Activated CD4-positive, alpha-beta T cell treated with anti-CD3 and anti-CD28 coated beads, Interleukin-2, Interleukin-4, amounts not matched to agents 100 ng/mL and 50 ng/mL, durations not matched to agents 16 hours and 8 hours (primary cell): ENCODE results near the gene WNT4.

Experiments
- DNase-seq: peaks from one replicate; pipeline ENCODE4 v3.0.0-alpha.2; 2020; ENCODE audit warnings: low spot score

The WNT4 gene

DNA sequence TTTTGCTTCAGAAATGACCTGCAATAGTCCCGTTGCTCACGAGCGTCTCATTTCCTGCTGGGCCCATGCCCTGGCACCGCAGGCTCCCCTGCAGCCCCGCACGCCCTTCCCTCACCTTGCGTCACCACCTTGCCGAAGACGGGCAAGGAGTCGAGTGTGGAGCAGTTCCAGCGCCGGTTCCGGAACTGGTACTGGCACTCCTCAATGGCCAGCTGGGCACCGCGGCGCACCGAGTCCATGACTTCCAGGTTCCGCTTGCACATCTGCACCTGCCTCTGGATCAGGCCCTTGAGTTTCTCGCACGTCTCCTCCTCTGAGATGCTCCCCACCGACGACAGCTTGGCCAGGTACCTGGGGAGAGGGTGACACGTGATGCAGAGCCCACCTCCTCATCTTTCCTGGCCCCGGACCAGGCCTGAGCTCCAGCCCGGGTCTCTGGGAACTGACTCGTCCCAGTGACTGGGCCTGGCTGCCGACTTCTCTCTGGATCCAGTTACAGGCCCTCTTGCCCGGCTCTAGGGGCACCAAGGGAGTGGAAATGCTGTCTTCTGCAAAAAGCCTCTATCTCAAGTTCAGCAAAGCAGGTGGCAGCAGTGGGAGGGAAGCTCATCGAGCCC, 13.3 kb downstream of the WNT4 start:
- no peak for DNase-seq

DNA sequence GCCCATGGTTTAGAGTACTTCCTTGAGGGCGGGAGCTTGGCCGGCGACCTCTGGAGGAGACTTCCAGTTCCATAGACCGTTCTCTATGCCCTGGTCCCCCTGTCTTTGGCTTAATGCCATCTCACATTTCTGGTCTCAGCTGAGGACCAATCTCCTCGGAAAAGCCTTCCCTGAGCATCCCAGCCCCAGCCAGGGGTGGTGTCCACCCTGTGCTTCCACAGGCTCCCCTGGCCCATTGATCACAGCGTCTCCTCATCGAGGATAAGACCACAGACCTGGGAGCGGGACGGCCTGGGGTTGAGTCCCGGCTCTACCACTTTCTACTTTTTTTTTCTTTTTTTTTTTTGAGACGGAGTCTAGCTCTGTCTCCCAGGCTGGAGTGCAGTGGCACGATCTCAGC, 14.5 kb downstream of the WNT4 start:
- no peak for DNase-seq

DNA sequence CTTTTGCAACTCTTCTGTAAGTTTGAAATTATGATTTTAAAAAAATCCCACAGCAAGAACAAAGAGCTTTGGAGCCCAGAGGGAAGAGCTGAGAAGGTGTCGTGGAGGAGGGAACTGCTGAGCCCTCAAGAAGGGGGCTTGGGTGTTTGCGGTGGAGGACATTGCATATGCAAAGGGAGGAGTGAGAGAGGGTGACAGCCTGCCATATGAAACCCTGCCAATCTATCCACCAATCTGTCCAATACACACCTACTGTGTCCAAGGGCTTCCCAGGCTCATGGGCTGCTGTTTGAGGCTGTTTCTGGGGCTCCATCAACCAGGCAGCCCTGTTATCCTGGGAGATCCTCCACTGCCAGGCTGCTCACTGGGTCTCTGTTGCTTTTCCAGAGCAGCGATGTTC, 15.2 kb downstream of the WNT4 start:
- DNase-seq, result no peak

DNA sequence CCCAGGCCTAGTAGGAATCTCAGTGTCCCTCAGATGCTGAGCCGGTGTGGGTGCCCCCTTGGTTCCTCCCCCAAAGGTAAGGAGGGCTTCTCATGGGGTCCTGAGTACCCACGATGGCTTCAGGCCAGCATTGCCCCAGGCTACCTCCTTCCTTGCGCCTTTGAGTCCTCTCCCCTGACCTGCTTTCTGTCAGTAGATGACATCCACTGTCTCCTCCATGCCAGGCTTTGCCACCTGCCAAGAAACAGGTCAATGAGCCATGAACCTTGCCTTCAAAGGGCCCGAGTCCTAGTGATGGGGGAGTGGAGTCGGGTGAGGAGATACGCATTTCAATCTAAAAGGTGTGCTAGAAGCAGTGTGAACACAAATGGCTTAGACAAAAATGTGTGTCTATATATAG, 15.6 kb downstream of the WNT4 start:
- DNase-seq, result no peak

DNA sequence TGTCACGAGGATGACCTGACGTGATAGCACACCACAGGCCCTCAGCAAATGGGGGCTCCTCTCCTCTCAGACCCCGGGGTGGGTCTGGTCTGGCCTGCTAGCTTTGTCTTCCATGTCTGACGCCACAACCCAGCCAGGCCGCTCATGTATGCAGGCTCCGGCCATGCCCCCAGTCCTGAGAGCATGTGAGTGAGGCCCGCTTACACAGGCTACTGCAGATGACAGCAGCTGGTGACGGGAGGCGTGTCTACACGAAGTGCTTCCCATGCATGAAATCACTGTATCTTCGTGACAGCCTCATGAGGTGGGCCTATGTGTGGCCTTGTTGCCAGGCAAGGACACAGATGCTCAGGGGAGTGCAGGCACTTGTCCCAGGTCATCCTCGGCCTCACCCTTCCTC, 16.4 kb downstream of the WNT4 start:
- no peak for DNase-seq

DNA sequence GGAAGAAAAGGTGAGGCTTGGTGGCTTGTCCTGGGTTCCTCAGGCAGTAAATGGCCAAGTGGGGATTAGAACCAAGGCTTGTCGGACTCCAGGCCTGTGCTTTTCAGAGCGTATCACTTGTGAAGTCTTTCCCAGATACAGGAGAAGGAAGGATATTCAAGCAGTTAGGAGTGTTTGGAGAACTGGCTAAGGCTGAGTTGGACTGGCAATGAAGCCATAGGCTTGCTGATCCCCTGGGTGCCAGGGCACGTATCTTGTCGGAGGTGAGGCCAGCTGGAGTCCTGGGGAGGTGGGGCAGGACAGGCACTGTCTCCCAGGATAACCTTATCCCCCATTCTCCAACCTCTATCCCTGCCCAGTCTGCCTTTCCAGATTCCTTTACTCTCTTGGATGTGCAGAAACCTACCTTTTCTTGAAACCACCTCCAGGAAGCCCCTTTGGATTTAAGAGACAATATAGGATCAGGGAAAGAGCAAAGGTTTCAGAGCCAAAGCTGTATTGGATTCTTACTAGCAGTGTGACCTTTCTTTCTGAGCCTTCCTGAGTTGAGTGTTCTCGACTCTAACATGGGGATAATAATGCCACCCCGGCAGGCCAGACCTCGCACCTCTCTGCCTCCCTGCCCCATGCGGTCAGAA, 18.2 kb downstream of the WNT4 start:
- no peak for DNase-seq

DNA sequence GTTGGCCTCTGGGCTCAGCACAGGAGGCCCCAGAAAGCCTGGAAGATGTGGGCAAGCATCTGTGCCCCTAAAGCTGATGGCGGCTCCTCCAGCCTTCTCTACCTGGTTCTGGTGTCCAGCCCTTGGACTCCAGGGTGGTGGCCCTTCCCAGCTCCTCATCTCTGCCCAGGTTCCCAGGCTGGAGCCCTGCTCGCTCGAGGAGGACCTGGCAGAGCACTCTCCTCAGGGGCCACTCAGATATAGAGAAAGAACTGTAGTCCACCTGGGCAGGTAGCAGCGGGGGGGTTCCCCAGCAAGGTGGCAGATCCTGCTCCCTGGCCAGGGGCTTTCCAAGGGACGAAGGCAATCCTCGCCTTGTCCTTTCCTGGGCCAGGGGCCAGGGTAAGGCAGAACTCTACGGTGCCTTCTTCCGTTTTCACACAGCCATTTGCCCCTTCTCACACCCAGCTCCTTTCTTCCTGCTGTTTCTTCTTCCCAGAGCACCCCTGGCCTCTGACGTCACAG, 18.9 kb downstream of the WNT4 start:
- no peak for DNase-seq

DNA sequence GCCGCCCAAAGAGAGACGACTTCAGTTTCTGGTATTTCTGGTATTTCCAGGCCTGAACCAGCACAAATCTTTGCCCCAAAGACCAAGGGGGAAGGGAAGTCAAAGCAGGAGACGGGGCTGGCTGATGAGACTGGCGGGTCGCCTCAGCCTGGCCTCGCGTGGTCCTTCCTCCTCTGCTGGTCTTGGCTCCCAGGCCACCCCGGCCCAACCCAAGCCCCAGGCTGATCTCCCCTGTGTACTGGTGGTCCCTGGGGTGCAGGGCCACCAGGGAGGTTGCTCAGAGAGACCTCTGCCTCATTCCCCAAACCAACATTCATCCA, 19.9 kb downstream of the WNT4 start:
- no peak for DNase-seq

DNA sequence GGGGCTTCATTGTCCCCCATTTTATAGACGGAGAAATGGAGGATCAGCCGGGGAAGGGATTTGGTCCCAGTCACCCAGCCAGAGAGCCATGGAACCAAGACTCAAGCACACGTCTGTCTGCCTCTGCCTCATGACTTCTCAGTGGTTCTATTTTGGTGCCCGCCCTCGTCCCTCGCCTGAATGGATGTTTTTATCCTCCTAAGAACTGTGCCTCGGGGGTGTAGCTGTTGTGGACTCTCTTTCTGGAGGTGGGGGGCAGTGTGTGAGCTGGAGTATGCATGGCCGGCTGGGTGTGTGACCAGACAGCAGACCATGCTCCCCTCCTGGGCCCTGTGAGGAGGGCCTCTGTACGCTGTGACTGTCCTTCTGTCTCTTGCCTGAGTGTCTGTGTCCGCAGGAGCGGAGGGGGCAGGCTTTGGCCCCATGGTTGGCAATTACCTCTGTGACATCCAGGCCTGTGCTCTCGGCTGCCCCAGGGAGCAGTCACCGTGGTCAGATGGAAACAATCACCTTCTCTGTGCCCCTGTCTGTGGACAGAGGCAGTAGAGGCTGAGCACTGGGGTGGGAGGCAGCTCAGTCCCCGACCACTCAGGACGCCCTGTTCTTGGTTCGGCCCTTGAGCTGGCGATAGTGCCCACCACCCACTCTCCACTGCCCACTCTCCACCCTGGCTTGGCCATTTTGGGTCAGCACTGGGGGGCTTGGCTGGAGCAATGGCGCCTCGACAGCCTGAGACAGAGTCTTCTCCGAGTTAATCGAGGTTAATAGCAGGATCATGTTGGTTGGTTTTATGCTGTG, 20.4 kb downstream of the WNT4 start:
- DNase-seq, result no peak

DNA sequence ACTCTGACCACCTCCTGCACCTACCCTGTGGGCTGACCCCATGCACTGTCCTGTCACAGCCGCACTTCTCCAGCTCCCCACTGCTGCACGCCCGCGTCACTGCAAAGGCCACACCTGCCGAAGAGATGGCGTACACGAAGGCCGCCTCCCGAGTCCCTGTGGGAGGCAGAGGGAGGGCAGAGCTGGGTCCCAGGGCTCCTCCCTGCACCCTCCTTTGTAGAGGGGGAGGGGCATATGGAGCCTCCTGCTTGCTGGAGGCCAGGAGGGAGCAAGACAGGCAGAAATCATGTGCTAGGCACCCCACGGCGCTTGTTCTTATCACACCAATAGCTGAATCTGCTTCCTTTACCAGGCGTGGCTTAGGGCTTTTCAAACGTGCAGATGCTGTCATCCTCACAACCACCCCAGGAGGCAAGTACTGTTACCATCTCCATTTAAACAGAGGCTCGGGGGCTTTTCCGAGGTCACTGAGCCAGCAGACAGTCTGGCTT, 21.4 kb downstream of the WNT4 start:
- no peak for DNase-seq

DNA sequence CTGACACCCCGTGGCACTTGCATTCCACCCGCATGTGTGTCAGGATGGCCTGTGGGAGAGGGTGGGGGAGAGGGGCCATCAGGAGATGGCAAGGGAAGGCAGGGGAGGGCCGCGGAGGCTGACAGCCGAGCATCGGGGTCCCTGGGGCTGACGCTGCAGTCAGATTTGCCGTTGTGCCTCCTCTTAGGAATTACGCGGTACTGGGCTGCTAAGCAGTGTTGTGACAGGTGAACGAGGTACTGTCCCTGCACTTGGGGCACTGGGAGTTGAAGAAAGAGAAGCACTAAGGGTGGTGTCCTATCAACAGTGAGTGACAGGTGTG, 22.5 kb downstream of the WNT4 start:
- DNase-seq, result no peak

DNA sequence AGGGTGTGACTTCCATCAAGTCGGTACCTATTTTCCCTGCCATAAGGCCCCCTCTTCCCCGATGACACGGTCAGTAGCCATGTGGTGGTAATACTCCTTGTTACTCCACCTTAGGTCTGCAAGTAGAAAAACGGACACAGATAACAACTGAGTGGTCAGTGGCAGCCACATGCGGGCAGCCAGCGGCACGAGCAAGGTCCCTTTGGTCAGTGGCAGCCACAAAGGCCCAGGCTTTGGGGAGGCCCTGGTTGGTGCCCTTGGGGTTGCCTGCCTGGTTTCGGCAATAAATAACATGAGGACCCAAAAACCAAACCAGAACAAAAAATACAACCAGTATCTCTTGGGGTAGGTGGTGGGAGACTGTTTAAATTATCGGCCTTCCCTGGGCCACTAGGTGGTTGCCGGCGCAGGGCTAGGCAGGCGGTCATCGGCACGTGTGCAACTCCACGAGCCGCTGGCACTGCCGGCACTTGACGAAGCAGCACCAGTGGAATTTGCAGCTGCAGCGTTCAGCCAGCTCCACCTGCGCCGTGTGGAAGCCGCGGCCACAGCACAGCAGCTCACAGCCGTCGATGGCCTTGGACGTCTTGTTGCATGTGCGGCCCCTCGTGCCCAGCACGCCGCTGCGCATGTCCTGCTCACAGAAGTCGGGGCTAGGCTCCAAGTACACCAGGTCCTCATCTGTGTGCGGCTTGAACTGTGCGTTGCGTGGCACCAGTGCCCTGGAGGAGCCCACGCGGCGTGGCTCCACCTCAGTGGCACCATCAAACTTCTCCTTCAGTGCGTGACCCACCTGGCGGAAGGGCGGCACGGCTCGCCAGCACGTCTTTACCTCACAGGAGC, 23.1 kb downstream of the WNT4 start:
- DNase-seq, result no peak

DNA sequence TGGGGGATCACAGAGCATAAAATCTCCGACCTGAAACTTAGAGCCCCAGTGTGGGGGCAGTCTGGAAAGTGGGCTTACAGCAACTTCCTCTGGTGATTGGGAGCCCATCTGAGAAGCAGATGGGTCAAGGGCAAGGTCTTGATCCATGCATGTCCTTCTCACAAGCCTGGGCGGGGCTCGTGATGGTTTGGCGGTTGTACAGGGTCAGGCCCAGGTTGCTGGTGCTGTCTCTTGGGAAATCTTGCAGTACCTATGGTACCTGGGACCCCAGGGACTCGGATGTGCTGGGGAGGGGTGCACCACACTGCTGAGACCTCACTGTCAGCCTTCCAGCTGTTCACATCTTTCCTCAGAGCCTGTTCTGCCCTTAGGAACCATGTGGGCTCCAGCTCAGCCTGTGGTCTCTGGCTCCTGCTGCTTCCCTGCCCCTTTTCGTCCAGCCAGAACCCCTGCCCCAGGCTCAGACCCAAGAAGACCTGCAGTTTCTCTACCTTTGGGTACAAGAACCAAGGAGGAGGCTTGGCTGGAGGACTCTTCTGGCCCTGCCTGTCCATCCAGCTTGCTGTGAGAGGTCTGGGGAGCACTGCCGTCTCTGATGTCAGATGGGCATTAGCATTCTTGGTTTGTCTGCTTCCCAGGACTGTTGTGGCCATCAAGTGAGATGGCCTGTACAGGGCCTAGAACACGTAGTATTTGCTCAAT, 24.5 kb downstream of the WNT4 start:
- DNase-seq, result no peak

DNA sequence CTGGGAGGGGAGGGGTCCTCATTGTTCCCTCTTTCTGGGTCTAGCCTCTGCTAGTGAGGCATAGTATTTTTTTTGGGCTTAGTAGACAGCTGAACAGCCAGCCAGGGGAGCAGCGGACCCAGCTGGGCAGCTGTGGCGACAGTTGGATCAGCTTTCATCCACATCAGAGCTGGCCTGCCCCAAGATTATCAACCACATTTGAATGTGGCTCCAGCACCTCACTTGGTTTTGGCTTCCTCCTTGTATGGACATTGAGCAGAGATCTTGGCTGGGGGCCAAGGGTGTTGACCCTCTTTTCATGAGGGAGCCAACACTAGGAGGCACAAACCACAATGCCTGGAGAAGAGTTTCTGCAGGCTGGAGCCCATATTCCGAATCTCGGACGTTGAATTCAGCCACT, 25.0 kb downstream of the WNT4 start:
- DNase-seq, result no peak

DNA sequence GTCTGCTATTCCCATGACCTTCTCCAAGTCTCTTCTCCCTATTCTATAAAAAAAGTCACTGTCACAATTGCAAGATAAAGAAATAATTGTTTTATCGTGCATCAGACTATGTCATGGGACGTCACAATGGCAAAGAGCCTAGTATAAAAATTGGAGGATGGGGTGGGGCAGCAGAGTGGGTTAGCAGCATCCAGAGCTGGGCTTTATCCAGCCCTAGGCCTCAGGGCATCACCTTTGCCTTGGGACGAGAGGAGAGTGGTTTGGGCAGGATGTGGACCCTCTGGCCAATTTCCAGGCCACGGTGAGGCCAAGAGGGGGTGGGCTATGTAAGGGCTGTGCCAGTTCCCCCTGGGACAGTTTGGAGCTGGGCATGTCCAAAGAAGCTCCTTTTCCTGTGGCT, 25.7 kb downstream of the WNT4 start:
- no peak for DNase-seq

DNA sequence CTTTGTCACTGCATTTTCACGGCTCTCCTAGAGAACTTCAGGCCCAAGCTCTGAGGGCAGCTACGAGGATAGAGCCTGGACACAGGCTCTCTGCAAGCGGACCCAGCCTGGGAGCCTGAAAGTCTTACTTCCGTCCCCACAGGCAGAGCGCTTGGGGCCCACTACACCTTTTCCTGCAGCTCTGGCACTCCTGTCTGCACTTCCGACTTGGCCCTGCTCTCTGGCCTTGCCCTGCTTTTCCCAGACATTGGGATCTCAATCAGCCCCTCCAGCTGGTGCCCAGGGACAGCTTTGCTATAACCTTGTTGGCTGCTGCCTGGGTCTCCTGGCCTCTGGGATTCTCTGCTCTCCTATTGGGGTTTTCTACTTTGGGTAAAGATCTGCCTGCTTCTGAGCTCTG, 27.6 kb downstream of the WNT4 start:
- DNase-seq, result no peak

DNA sequence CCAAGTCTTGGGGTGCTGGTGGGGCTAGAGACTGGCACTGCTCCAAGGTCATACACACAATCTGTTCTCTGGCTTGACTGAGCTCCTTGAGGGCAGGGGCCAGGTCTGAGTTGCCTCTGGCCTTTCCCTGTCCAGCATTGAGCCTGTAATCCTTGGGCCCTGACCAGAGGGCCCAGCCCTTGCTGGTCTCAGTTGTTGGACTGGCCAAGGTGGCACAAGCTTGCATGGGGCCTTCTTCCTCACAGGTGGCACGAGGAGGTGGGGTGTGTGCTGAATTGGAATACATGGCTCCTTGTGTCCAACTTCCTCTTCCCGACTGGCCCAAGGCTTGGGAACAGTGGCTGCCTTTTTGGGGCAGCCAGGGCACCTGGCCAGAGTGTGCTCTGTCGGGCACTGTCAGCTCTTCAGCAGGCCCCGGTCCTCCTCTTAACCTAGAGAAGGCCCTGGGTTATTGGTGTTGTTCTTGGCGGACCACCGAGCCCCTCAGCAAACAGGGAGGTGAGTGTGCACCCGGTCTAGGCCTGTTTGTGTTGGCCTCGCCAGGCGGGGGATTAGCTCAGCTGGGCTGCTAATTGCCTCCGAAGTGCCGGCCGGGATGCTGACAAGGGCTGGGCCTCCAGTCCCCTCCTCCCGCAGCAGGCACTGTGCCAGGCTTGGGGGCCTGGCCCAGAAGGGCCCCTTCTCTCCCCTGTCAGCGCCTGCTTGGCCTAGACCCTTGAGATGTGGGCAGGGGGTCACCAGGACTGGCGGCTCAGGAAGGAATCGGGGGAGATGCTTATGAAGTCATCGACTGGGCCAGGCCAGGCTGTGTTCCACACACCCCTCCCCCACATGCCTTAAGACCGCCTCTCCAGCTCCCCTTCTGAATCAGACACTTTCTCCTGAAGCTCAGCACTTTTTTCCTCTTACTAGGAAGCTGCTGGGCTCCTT, 28.5 kb downstream of the WNT4 start:
- DNase-seq, result no peak

DNA sequence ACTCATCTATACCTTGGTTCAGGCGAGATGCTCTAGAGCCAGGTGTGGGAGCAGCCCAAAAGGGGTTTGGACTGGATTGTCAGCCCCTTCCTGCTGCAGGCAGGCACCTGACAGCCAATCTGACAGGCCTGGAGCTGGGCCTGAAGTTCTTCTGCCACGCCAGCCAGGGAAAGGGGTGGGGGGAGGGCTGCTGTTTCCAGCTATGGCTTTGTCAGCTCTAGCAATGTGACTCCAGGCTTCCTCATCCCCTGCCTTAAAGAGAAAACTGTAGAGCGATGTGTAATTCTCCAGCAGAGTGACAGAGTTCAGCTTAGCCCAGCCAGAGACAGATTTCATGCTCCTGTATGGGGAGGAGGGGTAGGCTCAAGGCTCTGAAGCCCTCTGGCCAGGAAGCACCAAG, 30.3 kb downstream of the WNT4 start:
- no peak for DNase-seq

DNA sequence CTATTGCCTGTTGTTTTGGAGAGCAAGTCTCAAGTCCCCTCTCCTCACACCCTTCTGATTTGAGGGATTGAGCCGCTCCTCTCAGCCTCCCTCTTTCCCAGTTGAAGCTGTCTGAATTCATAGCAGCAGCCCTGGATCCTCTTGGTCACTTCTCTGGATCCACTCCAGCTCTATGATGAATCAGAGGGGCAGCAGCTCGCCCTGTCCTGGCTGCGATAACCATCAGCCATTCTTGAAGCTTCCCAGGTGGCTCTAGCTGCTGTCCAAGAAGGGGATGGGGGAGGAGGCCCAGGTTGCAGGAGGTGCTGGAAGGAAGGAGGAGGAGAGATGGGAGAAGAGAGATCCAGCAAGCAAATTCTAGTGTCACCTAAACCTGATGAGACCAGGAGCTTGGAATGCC, 31.3 kb downstream of the WNT4 start:
- no peak for DNase-seq

DNA sequence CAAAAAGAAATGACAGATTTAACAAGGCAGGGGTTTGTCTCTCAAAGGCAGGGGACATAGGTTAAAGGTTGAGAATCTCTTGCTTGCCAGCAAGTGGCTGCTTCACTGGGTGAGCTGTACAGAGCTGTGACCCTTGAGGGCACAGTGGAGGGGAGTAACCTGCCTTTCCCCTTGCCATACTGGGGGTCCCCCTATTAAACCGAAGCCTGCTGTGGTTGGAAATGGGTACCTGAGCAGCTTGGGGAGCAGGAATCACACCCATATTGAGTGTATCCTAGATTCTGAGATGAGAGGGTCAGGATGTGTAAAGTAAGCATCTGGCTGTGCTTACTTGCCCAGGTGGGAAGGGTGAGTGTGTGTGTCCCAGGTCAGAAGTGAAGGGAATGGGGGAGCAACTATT, 31.8 kb downstream of the WNT4 start:
- DNase-seq, result no peak

DNA sequence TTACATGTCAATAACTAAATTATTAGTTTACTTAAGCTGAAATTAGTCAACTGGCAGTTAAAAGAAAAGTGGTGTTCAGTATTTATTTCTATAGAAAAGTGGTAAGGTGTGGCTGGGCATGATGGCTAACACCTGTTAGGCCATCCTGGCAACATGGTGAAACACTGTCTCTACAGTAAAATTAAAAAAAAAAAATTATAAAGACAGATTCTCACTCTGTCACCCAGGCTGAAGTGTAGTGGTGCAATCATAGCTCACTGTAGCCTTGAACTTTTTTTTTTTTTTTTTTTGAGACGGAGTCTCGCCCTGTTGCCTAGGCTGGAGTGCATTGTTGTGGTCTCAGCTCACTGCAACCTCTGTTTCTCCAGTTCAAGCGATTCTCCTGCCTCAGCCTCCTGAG, 32.9 kb downstream of the WNT4 start:
- DNase-seq, result no peak
